ENCODE data around the gene GRIA1. TPM values are rescaled to one million over a fixed set of nuclear protein-coding genes. Genes with fewer than 3 reads are reported as not detected.

Gene GRIA1
- total RNA-seq, 1 donor from 2014 or later: not detected

DNA sequence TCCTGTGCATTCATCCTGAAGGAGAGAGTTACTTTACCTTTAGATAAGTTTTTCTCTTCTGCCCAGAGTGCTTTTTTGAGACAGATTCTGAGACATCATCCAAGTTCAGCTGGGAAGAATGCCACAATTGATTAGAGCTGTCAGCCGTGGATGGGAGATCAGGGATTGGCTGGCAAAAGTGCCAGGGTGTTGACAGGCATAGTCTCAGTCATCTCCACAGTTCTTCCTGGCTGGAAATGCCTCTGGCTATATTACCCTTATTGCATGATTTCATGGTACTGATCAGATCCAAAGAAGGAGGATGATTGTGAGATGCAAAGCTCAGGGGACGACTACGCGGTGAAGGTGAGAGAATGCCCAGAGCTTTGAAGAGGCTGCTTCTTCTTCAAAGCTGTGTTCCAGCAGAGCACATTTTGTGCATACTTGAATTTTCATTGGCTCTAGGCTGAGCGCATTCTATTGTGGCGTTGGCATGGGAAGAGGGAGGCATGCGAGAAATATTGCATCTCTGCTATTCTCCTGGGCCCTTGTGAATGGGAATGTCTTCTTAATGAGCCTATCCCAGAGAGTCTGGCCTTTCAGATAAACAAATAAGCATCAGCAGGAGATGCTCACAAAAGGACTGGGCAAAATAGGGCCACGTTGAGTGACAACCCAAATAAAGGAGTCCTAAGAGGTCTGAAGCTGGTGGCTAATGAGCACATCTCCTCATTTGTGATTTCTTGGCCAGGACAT, 82.1 kb downstream of the GRIA1 start:
- no peak overlapping the region for H3K4me3 Mint-ChIP-seq (ENCODE audit: low read depth)
- H3K27ac Mint-ChIP-seq: no peak overlapping the region
- no peak for DNase-seq (ENCODE audit: low spot score, unreplicated experiment)
- no peaks in the 10 kb centered on the region for H3K4me1 Mint-ChIP-seq (ENCODE audit: low read depth)
- no peak for TF ChIP-seq CTCF (IDR thresholded peaks at IDR 0.05; ENCODE audit: unreplicated experiment)
- no peaks in the 10 kb centered on the region for H3K27me3 Mint-ChIP-seq
- H3K36me3 Mint-ChIP-seq (ENCODE audit: insufficient read depth): no peaks in the 10 kb centered on the region
- H3K9me3 Mint-ChIP-seq (ENCODE audit: low read depth): no peaks in the 10 kb centered on the region

DNA sequence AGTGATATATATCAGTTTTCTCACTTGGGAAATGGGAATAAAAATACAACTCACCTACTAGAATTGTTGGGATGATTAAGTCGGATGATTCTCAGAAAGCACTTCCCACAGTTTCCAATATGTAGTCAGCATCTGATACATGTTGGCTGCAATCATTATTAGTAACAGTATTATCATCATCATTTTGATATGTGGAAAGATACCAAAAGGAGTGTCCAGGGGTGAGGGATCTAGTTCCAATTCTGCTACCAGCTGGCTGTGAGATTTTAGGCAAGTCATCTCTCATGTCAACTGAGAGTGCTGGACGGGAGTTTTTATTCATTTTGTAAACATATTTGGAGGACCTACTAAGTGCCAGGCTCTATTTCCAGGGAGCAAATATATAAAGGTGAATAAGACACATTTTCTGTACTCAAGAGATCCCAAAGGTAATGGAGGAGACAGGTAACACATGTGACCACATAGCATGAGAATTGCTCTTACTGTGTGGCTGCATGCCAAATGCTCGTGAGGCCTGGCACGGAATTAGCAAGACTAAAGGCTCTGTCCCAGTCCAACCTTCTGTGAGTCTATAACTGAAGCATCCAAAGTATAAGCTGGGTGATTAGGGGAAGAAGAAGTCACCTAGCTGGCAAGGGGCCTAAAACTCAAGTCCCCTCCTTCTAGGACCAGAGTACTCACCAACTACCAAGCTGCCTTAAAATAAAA, 83.0 kb downstream of the GRIA1 start:
- Mint-ChIP-seq H3K27me3 (no peaks in the 10 kb centered on the region), H3K27ac (no peak overlapping the region), H3K9me3 (ENCODE audit: low read depth) (no peaks in the 10 kb centered on the region), H3K4me1 (ENCODE audit: low read depth) (no peaks in the 10 kb centered on the region), H3K4me3 (ENCODE audit: low read depth) (no peak overlapping the region), H3K36me3 (ENCODE audit: insufficient read depth) (no peaks in the 10 kb centered on the region)
- no peak for DNase-seq (ENCODE audit: low spot score, unreplicated experiment)
- no peak for TF ChIP-seq CTCF (IDR thresholded peaks at IDR 0.05; ENCODE audit: unreplicated experiment)

- TF ChIP-seq CTCF (IDR thresholded peaks at IDR 0.05; ENCODE audit: unreplicated experiment): no peak
- Mint-ChIP-seq H3K27me3 (peaks cover 9% of the 10 kb centered on the region), H3K27ac (no peak overlapping the region), H3K4me1 (ENCODE audit: low read depth) (no peaks in the 10 kb centered on the region), H3K36me3 (ENCODE audit: insufficient read depth) (no peaks in the 10 kb centered on the region), H3K9me3 (ENCODE audit: low read depth) (no peaks in the 10 kb centered on the region), H3K4me3 (ENCODE audit: low read depth) (no peak overlapping the region)
- no peak for DNase-seq (ENCODE audit: low spot score, unreplicated experiment)
These were observed 93.9 kb downstream of the GRIA1 start for GRCh38 chr5:153584126-153584959.

- no peak for TF ChIP-seq CTCF (IDR thresholded peaks at IDR 0.05; ENCODE audit: unreplicated experiment)
- Mint-ChIP-seq H3K27me3 (peaks cover 9% of the 10 kb centered on the region), H3K9me3 (ENCODE audit: low read depth) (no peaks in the 10 kb centered on the region), H3K36me3 (ENCODE audit: insufficient read depth) (no peaks in the 10 kb centered on the region), H3K4me3 (ENCODE audit: low read depth) (no peak overlapping the region), H3K4me1 (ENCODE audit: low read depth) (no peaks in the 10 kb centered on the region), H3K27ac (no peak overlapping the region)
- no peak for DNase-seq (ENCODE audit: low spot score, unreplicated experiment)
These were observed 94.5 kb downstream of the GRIA1 start for GRCh38 chr5:153584960-153585359.

DNA sequence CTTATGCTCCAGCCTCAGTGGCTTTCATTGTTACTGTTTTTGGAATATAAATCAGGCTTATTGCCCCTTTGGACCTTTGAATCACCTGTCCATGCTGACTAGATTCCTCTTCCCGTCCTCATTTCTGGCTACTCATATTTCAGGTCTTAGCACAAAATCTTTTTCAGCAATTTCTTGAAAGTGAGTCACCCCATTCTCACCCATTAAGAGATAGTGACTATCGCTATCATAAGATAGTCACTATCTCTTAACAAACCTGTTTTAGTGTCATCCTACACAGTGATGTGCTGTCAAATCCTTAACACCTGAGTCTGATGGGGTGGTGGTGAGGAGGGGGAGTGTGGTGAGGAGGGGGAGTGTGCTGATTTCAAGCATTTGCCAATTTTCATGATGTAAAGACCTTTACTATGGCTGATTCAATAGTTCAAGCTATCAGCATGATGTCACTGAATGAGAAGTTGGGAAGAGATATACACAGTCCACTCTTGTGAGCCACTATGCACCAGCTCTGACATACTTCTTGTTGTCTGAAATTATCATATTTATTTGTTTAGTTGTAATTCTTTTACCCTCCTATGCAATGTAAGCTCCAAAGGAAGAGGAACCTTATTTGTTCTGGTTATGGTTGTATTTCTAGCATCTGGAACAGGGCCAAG, 95.3 kb downstream of the GRIA1 start:
- Mint-ChIP-seq H3K9me3 (ENCODE audit: low read depth) (no peaks in the 10 kb centered on the region), H3K4me3 (ENCODE audit: low read depth) (no peak overlapping the region), H3K36me3 (ENCODE audit: insufficient read depth) (no peaks in the 10 kb centered on the region), H3K27me3 (peaks cover 9% of the 10 kb centered on the region), H3K27ac (no peak overlapping the region), H3K4me1 (ENCODE audit: low read depth) (no peaks in the 10 kb centered on the region)
- no peak for DNase-seq (ENCODE audit: low spot score, unreplicated experiment)
- no peak for TF ChIP-seq CTCF (IDR thresholded peaks at IDR 0.05; ENCODE audit: unreplicated experiment)
